Right lobe of liver (tissue), 4 donors: ENCODE results near the gene WFDC10B.

Experiments
- POLR2A ChIP-seq: fragments of 450-650 bp; IDR thresholded peaks from one replicate; pipeline ENCODE4 v1.6.1; 2017; ENCODE audit warnings: antibody characterized with exemption, mild to moderate bottlenecking
- TF ChIP-seq, protein P1 (sequence below), 4 donors: fragments of 200-600 bp in 3 of 4; fragments of 450-650 bp in 1 of 4; IDR thresholded peaks; one replicate each; pipeline versions ENCODE4 v1.5.1 to v1.8.0; 2016 to 2022; ENCODE audit warnings: antibody characterized with exemption in 4 of 4, mild to moderate bottlenecking in 2 of 4
- donor health status: DM: no; HTN: no; CAD: no.
- donor health status: DM: no; HTN: no; CAD: no.
- donor health status: DM: no; HTN: yes; CAD: no.

DNA sequence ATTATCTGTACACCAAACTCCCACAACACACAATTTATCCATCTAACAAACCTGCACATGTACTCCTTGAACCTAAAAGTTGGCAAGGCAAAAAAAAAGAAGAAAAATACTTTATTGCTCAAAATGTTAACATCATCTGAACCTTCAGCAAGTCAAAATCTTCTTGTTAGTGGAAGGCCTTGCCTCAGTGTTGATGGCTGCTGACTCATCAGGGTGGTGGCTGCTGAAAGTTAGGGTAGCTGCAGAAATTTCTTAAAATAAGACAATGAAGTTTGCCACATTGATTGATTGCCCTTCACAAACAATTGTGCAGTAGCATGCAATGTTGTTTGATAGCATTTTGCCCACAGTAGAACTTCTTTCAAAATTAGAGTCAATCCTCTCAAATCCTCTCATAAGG lies 32.1 kb downstream of the WFDC10B start:
- TF ChIP-seq, protein P1, sequence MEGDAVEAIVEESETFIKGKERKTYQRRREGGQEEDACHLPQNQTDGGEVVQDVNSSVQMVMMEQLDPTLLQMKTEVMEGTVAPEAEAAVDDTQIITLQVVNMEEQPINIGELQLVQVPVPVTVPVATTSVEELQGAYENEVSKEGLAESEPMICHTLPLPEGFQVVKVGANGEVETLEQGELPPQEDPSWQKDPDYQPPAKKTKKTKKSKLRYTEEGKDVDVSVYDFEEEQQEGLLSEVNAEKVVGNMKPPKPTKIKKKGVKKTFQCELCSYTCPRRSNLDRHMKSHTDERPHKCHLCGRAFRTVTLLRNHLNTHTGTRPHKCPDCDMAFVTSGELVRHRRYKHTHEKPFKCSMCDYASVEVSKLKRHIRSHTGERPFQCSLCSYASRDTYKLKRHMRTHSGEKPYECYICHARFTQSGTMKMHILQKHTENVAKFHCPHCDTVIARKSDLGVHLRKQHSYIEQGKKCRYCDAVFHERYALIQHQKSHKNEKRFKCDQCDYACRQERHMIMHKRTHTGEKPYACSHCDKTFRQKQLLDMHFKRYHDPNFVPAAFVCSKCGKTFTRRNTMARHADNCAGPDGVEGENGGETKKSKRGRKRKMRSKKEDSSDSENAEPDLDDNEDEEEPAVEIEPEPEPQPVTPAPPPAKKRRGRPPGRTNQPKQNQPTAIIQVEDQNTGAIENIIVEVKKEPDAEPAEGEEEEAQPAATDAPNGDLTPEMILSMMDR (IDR thresholded peaks at IDR 0.05), result no peak
- no peak for TF ChIP-seq POLR2A
